Renal cortex interstitium (tissue), 15 donors: ENCODE measurements around the gene EXOG. TPM values are rescaled to one million over a fixed set of nuclear protein-coding genes. Genes with fewer than 3 reads are reported as not detected.

Experiments used
- DNase-seq, 11 donors: peaks; one replicate each; pipeline ENCODE4 v3.0.0-alpha.2; 2013; ENCODE audit warnings: low read depth in 9 of 11, low spot score in 4 of 11; ENCODE audit errors: extremely low read depth in 1 of 11
- long read RNA-seq, 16 experiments: transcript quantifications; one replicate each; lab custom pipeline, GENCODE V29; 2026
- polyA plus RNA-seq, 3 donors: library from polyadenylated mRNA; unstranded; fragments of 120-200 nt; gene quantifications; one replicate each; pipeline ENCODE4 v1.2.1, GENCODE V29; 2013; ENCODE audit not compliant: insufficient read length in 3 of 3

Gene EXOG
- polyA plus RNA-seq: 10 to 100 TPM; 12.2 to 19.8 (median 15.9) TPM
- long read RNA-seq, donor 1, partial matches to known transcripts: 0 of 1 reads
- long read RNA-seq, donor 1, other reads (novel, unspliced or antisense): 0 of 1 reads
- long read RNA-seq, donor 2, partial matches to known transcripts: 0 of 1 reads
- long read RNA-seq, donor 2, other reads (novel, unspliced or antisense): 0 of 1 reads
- long read RNA-seq, donor 3, partial matches to known transcripts: 0 of 4 reads
- long read RNA-seq, donor 3, other reads (novel, unspliced or antisense): 0 of 4 reads
- long read RNA-seq, donor 4, partial matches to known transcripts: 0 of 2 reads
- long read RNA-seq, donor 4, other reads (novel, unspliced or antisense): 0 of 2 reads
- long read RNA-seq, donor 5: 0 reads
- long read RNA-seq, donor 6, partial matches to known transcripts: 0 of 2 reads
- long read RNA-seq, donor 6, other reads (novel, unspliced or antisense): 0 of 2 reads
- long read RNA-seq, donor 7, partial matches to known transcripts: 0 of 3 reads
- long read RNA-seq, donor 7, other reads (novel, unspliced or antisense): 0 of 3 reads
- long read RNA-seq, donor 8, partial matches to known transcripts: 0 of 4 reads
- long read RNA-seq, donor 8, other reads (novel, unspliced or antisense): 0 of 4 reads
- long read RNA-seq, donor 9, transcript EXOG-201 (6 exons, 2,792 nt): major isoform, 5 of 7 reads
- long read RNA-seq, donor 9, partial matches to known transcripts: 0 of 7 reads
- long read RNA-seq, donor 9, other reads (novel, unspliced or antisense): 0 of 7 reads
- long read RNA-seq, donor 10, transcript EXOG-201 (6 exons, 2,792 nt): major isoform, 8 of 9 reads
- long read RNA-seq, donor 10, partial matches to known transcripts: 0 of 9 reads
- long read RNA-seq, donor 10, other reads (novel, unspliced or antisense): 0 of 9 reads
- long read RNA-seq, donor 11, partial matches to known transcripts: 0 of 1 reads
- long read RNA-seq, donor 11, other reads (novel, unspliced or antisense): 0 of 1 reads
- long read RNA-seq, donor 12: 0 reads
- long read RNA-seq, donor 13, partial matches to known transcripts: 0 of 4 reads
- long read RNA-seq, donor 13, other reads (novel, unspliced or antisense): 0 of 4 reads
- long read RNA-seq, donor 14, partial matches to known transcripts: 0 of 4 reads
- long read RNA-seq, donor 14, other reads (novel, unspliced or antisense): 0 of 4 reads
- long read RNA-seq, donor 15, partial matches to known transcripts: 0 of 1 reads
- long read RNA-seq, donor 15, other reads (novel, unspliced or antisense): 0 of 1 reads
- long read RNA-seq, donor 16, partial matches to known transcripts: 0 of 10 reads
- long read RNA-seq, donor 16, other reads (novel, unspliced or antisense): 0 of 10 reads

- DNase-seq: peak; percentile 77 to 90 (median 87)
These were observed at the start of gene EXOG for GRCh38 chr3:38496131-38496910. Gene EXOG (plus strand): TSS chr3:38496340. CDS start chr3:38496368, 28 bp downstream.

- no peak for DNase-seq
These were observed 49.3 kb upstream of the EXOG start for GRCh38 chr3:38446812-38447211.

GRCh38 chr3:38450853-38451252, 45.3 kb upstream of the EXOG start:
- DNase-seq: no peak

- peak; percentile 62 to 87 (median 82) for DNase-seq
These were observed 42.8 kb upstream of the EXOG start, which contains the start of gene ACVR2B for GRCh38 chr3:38453075-38453912. Gene ACVR2B (plus strand): TSS chr3:38453890. CDS start chr3:38454323, 433 bp downstream.

GRCh38 chr3:38453913-38454177, 42.3 kb upstream of the EXOG start:
- DNase-seq: peak in 1 of 11 donors; percentile 10

- DNase-seq: peak in 7 of 11 donors; percentile 6 to 29 (median 19)
These were observed 41.8 kb upstream of the EXOG start for GRCh38 chr3:38454178-38454883.

- peak in 10 of 11 donors; percentile 57 to 80 (median 68) for DNase-seq
These were observed 41.1 kb upstream of the EXOG start for GRCh38 chr3:38454884-38455638.

GRCh38 chr3:38455639-38456430, 40.3 kb upstream of the EXOG start:
- DNase-seq: peak in 2 of 11 donors; percentile 32 to 42

- no peak for DNase-seq
These were observed 38.8 kb upstream of the EXOG start for GRCh38 chr3:38457111-38458003.

- DNase-seq: peak in 7 of 11 donors; percentile 18 to 47 (median 34)
These were observed 37.2 kb upstream of the EXOG start for GRCh38 chr3:38458796-38459498.

GRCh38 chr3:38459499-38460048, 36.6 kb upstream of the EXOG start:
- no peak for DNase-seq

GRCh38 chr3:38460377-38461270, 35.5 kb upstream of the EXOG start:
- peak in 6 of 11 donors; percentile 15 to 43 (median 24) for DNase-seq
